NCI-H1417 treated with DMSO at 0.1 percent for 48 hours (cell line): Measurements from ENCODE around the gene GRIK4.

Source experiments
- DNase-seq: peaks from one replicate; lab custom pipeline; 2025; lab: John Stamatoyannopoulos, UW

Gene GRIK4

GRCh38 chr11:120840661-120841060, 329.1 kb downstream of the GRIK4 start:
- no peak for DNase-seq

GRCh38 chr11:120841074-120841473, 329.5 kb downstream of the GRIK4 start:
- DNase-seq = no peak

- DNase-seq = no peak
Observed at GRCh38 chr11:120842195-120842594, 330.6 kb downstream of the GRIK4 start.

- no peak for DNase-seq
Observed at GRCh38 chr11:120853435-120853834, 341.9 kb downstream of the GRIK4 start.

GRCh38 chr11:120854988-120855387, 343.4 kb downstream of the GRIK4 start:
- DNase-seq = no peak

- no peak for DNase-seq
Observed at GRCh38 chr11:120857508-120857907, 346.0 kb downstream of the GRIK4 start.

GRCh38 chr11:120858740-120859139, 347.2 kb downstream of the GRIK4 start:
- DNase-seq = no peak

- no peak for DNase-seq
Observed at GRCh38 chr11:120859552-120860295, 348.2 kb downstream of the GRIK4 start.

- no peak for DNase-seq
Observed at GRCh38 chr11:120863359-120863758, 351.8 kb downstream of the GRIK4 start.

- no peak for DNase-seq
Observed at GRCh38 chr11:120867024-120867423, 355.5 kb downstream of the GRIK4 start.

GRCh38 chr11:120867531-120867930, 356.0 kb downstream of the GRIK4 start:
- no peak for DNase-seq

- DNase-seq = no peak
Observed at GRCh38 chr11:120867988-120868387, 356.4 kb downstream of the GRIK4 start.

- no peak for DNase-seq
Observed at GRCh38 chr11:120869097-120869496, 357.5 kb downstream of the GRIK4 start.

GRCh38 chr11:120869516-120870011, 358.0 kb downstream of the GRIK4 start:
- no peak for DNase-seq

GRCh38 chr11:120871194-120871593, 359.6 kb downstream of the GRIK4 start:
- no peak for DNase-seq

- DNase-seq = no peak
Observed at GRCh38 chr11:120871924-120872323, 360.4 kb downstream of the GRIK4 start.

- DNase-seq = no peak
Observed at GRCh38 chr11:120873966-120874735, 362.6 kb downstream of the GRIK4 start.

GRCh38 chr11:120875986-120876385, 364.4 kb downstream of the GRIK4 start:
- DNase-seq = no peak

- DNase-seq = no peak
Observed at GRCh38 chr11:120877746-120878365, 366.3 kb downstream of the GRIK4 start.

GRCh38 chr11:120878781-120879180, 367.2 kb downstream of the GRIK4 start:
- no peak for DNase-seq

GRCh38 chr11:120880498-120881175, 369.1 kb downstream of the GRIK4 start:
- DNase-seq = no peak

- DNase-seq = no peak
Observed at GRCh38 chr11:120881596-120881995, 370.0 kb downstream of the GRIK4 start.
